ENCODE results near the gene RPGRIP1L.

RPGRIP1L gene

DNA sequence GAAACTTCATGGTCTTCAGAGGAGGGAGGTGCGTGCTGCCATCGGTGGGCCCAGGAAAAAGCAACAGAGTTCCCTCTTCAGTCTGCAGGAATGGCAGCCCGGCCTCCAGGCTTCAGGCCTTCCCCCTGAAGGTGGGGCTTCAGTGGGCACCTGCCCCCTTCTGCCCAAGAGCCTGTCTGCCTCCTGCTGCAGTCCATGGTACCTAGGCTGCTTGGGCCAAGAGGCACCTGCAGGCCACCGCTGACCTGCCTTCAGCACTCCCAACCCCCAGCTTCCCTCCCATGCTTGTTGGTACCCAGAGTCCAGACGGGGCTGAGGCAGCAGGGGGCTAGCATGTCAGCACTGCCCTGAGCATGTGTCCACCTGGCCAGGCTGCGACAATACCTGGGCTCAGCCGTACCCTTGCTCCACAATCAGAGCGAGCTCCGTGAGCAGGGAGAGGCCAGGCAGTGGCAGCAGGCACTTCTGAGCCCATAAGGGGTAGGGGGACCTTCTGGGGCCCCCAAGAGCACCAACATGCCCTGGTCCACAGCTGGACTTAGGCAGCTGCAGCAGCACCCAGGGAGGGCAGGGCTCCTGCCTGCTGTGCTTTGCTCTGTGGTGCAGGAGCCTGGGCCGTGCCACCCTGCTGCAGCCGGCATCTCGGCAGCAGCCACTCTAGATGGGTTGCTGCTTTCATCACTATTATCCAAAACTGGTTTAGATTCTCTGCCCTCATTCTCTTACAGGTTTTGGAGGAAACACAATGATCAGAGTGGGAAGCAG lies 123.4 kb downstream of the RPGRIP1L start:
- no peak overlapping the region for H3K9ac ChIP-seq
- no peak overlapping the region for H3K27ac ChIP-seq
- no peak for TF ChIP-seq CTCF (IDR thresholded peaks at IDR 0.05)
- H3K4me3 ChIP-seq (ENCODE audit: low read depth, low read length), result no peak overlapping the region
- H3K9me3 ChIP-seq (ENCODE audit: control insufficient read depth, low read length), result no peaks in the 10 kb centered on the region
- no peaks in the 10 kb centered on the region for H3K36me3 ChIP-seq (ENCODE audit: control insufficient read depth, insufficient read depth, low read length)
- H3K4me2 ChIP-seq (ENCODE audit: low read length), result no peak overlapping the region
- H3K4me1 ChIP-seq, result no peaks in the 10 kb centered on the region
- H3K27me3 ChIP-seq (ENCODE audit: control insufficient read depth, insufficient read depth, low read length), result no peaks in the 10 kb centered on the region
- no peaks in the 10 kb centered on the region for H3K79me2 ChIP-seq
- no peak overlapping the region for H2AFZ ChIP-seq

DNA sequence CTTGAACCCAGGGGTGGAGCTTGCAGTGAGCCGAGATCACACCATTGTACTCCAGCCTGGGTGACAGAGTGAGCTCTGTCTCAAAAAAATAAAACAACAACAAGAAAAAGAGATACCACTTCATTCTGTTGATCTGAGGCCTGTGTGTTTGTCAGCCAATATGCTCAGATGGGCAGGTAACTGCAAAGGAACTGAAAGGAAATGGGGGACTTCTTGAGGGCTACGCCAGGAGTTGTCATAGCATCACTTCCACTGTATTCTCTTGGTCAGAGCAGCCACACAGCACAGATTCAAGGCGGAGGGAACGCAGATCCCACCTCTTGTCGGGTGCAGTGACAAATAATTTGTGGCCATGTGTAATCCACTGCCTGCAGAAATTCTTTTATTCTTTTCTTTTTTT lies 126.8 kb downstream of the RPGRIP1L start:
- no peak overlapping the region for H3K9ac ChIP-seq
- no peak overlapping the region for H3K4me2 ChIP-seq (ENCODE audit: low read length)
- H2AFZ ChIP-seq, result no peak overlapping the region
- no peaks in the 10 kb centered on the region for H3K4me1 ChIP-seq
- no peaks in the 10 kb centered on the region for H3K79me2 ChIP-seq
- no peak overlapping the region for H3K27ac ChIP-seq
- H3K36me3 ChIP-seq (ENCODE audit: control insufficient read depth, insufficient read depth, low read length), result no peaks in the 10 kb centered on the region
- TF ChIP-seq CTCF (IDR thresholded peaks at IDR 0.05), result no peak
- H3K4me3 ChIP-seq (ENCODE audit: low read depth, low read length), result no peak overlapping the region
- no peaks in the 10 kb centered on the region for H3K27me3 ChIP-seq (ENCODE audit: control insufficient read depth, insufficient read depth, low read length)
- H3K9me3 ChIP-seq (ENCODE audit: control insufficient read depth, low read length), result no peaks in the 10 kb centered on the region

DNA sequence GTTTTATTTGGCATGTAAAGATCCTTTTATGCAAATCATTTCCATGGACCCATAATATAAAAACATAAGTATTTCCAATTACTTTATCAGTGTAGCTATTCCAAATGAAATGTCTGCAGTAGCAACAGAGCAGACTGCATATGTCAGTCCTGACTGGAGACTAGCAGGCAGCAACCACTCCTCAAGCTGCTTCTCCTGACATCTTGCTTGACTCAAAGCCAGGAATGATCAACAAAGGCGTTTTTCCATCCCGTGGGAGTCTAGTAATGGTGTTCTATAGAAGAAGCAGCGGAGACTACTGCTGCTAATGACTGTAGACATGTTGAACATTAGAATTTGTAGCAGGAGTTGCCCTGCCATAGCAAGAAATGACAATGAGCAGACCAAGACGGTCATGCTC lies 127.4 kb downstream of the RPGRIP1L start:
- no peak overlapping the region for H3K27ac ChIP-seq
- no peak overlapping the region for H3K4me3 ChIP-seq (ENCODE audit: low read depth, low read length)
- no peak overlapping the region for H3K4me2 ChIP-seq (ENCODE audit: low read length)
- no peaks in the 10 kb centered on the region for H3K79me2 ChIP-seq
- no peak overlapping the region for H2AFZ ChIP-seq
- H3K27me3 ChIP-seq (ENCODE audit: control insufficient read depth, insufficient read depth, low read length), result no peaks in the 10 kb centered on the region
- TF ChIP-seq CTCF (IDR thresholded peaks at IDR 0.05), result no peak
- no peak overlapping the region for H3K9ac ChIP-seq
- no peaks in the 10 kb centered on the region for H3K36me3 ChIP-seq (ENCODE audit: control insufficient read depth, insufficient read depth, low read length)
- H3K4me1 ChIP-seq, result no peaks in the 10 kb centered on the region
- no peaks in the 10 kb centered on the region for H3K9me3 ChIP-seq (ENCODE audit: control insufficient read depth, low read length)

GRCh38 chr16:53571763-53572162 lies 131.9 kb downstream of the RPGRIP1L start:
- H3K36me3 ChIP-seq (ENCODE audit: control insufficient read depth, insufficient read depth, low read length), result no peaks in the 10 kb centered on the region
- H3K27ac ChIP-seq, result no peak overlapping the region
- H3K4me3 ChIP-seq (ENCODE audit: low read depth, low read length), result no peak overlapping the region
- H3K9me3 ChIP-seq (ENCODE audit: control insufficient read depth, low read length), result no peaks in the 10 kb centered on the region
- no peak overlapping the region for H3K9ac ChIP-seq
- no peaks in the 10 kb centered on the region for H3K27me3 ChIP-seq (ENCODE audit: control insufficient read depth, insufficient read depth, low read length)
- TF ChIP-seq CTCF (IDR thresholded peaks at IDR 0.05), result no peak
- H3K4me2 ChIP-seq (ENCODE audit: low read length), result no peak overlapping the region
- H3K4me1 ChIP-seq, result no peaks in the 10 kb centered on the region
- no peaks in the 10 kb centered on the region for H3K79me2 ChIP-seq
- no peak overlapping the region for H2AFZ ChIP-seq
